HUDEP-2 (cell line): ENCODE results near the gene TRDN.
"Not testable (repeated sequence)": the region's sequence is repeated elsewhere in the genome, so short reads cannot be mapped to it uniquely, and the experiment has no call there.

Source experiments
- DNase-seq, 76 experiments: peaks; one replicate each; lab custom pipeline; 2025; ENCODE audit not compliant: unreplicated experiment in 76 of 76; lab: John Stamatoyannopoulos, UW

TRDN gene

DNA sequence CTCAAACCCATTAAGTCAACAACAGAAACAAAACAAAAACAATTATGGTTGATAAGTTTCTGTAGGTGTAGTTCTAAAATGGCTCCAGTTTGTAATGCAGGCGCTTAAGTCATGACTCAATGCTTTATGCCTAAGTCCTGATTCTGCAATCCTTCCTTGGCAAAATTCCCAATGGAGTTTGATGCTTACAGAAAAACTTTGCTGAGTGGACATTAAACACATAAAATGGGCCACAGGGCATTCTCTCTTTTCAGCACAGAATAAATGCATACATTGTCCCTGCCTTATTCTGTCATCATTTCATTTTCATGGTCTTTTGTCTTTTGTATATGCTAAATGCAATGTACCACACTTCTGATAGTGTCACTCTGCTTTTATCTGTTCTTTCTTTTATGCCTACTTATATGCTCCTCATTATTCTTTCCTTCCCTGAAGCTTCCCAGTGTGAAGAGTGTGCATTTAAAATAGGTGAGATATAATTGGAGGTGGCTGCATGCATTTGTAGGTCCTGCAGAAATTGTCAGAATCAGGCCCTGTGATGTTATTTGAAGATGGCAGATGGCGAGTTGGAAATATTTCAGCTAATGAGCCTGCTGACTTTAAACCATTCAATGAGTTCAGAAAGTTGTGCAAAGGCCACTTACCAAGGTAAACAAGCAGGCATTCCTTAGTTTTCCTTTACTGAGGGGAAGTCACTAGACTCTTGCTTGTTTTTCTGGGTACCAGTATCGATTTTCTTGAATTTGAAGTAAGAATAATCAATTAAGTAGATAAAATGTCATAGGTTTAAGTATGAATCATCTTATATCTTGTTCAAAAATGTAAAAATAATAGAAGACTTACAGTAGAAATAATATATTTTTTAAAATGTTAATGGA, 313.1 kb downstream of the TRDN start:
- no peak for DNase-seq

- no peak for DNase-seq
Measured at GRCh38 chr6:123321020-123321419, 315.7 kb downstream of the TRDN start.

DNA sequence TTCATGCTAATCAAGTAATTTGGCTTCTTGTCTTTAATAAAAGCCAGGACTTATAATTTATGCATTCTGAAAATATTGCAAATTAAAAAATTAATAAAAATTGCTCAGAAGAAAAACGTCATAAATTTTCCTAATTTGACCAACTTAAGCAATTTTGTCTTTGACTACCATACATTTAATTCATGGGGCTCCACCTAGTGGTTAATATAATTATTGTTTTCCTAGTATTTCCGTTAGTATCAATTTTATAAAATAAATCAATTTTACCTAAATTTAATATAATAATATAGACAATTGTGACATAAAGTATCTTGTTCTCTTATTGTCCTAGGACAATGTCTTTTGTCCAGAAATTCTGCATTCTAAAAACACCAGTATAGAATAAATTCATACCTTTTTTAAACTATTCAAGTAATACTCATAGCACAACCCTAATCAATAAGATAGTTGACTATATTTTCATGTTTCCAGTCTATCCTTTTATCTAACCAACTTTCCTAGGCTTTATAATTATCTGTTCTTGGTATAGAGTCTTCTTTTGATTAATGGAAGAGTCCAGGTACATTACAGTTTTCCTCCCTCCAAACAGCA, 319.9 kb downstream of the TRDN start:
- DNase-seq: peak in 11 of 76 experiments; percentile 3 to 44 (median 7)

- DNase-seq: not testable (repeated sequence)
Measured at GRCh38 chr6:123314459-123314858, 322.3 kb downstream of the TRDN start.

GRCh38 chr6:123309130-123309529, 327.6 kb downstream of the TRDN start:
- DNase-seq: no peak

DNA sequence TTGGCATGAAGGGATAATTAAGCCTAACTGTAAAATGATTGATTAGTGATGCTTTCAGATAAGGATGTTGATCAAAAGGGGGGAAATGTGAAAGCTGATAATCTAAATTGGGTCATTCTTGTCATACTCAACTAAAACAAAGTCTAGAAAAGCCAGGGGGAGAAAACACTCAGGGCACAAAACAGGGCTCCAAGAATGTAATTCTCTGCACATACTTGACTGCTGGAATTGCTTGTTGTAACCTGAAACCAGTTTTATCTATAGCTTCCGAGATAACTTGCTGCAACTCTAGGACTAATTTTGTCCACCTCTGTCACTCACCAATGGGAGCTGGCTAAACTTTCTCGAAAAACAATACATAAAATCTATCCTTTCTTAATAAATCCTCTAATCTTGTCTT, 330.4 kb downstream of the TRDN start:
- DNase-seq: no peak

DNA sequence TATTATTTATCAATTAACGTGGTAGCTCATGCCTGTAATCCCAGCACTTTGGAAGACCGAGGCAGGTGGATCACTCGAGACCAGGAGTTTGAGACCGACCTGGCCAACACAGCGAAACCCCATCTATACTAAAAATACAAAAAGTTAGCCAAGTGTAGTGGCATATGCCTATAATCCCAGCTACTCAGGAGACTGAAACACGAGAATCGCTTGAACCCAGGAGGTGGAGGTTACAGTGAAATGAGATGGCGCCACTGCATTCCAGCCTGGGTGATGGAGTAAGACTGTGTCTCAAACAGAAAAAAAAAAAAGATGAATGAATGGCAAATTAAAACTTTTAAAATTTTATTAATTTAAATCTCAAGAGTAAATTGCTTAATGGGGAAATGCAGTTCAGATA, 341.1 kb downstream of the TRDN start:
- no peak for DNase-seq

DNA sequence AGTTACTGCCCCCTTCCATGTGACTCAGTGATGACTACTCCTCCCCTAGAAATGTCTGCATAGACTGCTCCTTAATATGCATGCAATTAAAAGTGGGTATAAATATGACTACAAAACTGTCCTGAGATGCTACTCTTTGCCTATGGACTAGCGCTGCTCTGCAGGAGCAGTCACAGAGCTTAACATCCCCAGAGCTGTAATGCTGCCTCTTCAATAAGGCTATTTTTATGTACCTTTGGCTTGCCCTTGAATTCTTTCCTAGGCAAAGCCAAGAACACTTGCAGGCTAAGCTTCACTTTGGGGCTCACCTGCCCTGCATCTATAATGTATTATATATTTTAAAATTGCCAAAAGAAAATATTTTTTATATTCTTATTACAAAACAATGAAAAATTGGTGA, 341.6 kb downstream of the TRDN start:
- no peak for DNase-seq

DNA sequence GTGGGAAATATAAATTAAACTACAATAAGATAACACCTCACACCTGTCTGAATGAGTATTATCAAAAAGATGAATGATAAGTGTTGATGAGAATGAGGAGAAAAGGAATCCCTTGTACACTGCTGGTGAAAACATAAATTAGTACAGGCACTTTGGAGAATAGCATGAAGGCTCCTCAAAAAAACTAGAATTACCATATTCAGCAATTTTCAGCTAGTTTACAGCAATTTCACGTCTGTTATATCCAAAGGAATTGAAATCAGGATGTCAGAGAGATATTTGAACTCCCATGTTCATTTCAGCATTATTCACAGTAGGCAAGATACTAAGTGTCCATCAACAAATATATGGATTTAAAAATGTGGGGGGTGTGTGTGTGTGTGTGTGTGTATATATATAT, 348.1 kb downstream of the TRDN start:
- DNase-seq: no peak

- peak in 50 of 76 experiments; percentile 1 to 92 (median 54) for DNase-seq
Measured at GRCh38 chr6:123276546-123276980, 360.2 kb downstream of the TRDN start.

DNA sequence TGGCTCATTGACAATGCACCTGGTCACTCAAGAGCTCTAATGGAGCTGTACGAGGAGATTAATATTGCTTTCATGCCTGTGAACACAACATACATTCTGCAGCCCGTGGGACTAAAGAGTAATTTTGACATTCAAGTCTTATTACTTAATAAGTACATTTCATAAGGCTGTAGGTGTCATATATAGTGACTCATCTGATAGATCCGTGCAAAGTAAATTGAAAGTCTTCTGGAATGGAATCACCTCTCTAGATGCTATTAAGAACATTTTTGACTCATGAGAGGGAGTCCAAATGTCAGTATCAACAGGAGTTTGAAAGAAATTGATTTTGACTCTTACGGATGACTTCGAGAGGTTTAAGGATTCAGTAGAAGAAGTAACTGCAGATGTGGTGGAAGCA, 372.8 kb downstream of the TRDN start:
- DNase-seq: no peak

GRCh38 chr6:123240626-123241025, 396.1 kb downstream of the TRDN start:
- no peak for DNase-seq

- DNase-seq: no peak
Measured at GRCh38 chr6:123233336-123233735, 403.4 kb downstream of the TRDN start.

- not testable (repeated sequence) for DNase-seq
Measured at GRCh38 chr6:123227789-123228188, 409.0 kb downstream of the TRDN start.

DNA sequence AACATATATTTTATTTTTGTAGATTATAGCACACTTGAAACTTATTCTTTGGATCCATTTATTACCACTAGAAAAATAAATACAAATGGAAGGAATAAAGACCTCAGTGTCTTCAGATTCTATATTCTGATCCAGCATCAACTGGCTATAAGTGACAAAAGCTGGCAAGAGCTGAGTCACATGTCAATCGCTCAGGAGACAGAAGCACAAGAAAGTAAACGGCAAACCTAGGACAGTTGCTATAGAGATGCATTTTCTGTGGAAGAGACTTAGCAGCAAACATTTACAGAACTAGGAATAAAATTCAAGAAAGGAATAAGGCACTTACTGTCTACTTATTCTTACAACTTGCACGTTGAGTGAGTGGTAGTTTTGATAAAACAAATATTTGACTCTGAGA, 410.4 kb downstream of the TRDN start:
- DNase-seq: no peak

DNA sequence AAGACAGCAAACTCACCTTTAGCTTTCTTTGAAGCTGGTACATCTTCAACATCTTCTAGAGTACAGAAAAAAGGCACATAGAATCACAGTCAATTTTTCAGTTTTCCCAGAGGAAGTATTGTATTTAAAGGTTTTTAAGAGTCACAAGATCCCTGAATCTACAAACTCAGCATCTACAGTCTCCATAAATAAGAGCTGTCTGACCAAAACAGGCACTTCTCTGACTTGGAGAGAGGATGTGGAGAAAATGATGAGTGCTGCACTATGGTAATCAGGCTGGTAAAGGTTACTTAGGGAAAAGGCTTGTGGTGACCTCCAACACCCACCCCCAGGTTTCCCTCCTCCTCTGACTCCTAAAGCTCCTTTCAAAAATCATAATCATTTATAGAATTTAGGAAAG, 412.7 kb downstream of the TRDN start:
- no peak for DNase-seq

DNA sequence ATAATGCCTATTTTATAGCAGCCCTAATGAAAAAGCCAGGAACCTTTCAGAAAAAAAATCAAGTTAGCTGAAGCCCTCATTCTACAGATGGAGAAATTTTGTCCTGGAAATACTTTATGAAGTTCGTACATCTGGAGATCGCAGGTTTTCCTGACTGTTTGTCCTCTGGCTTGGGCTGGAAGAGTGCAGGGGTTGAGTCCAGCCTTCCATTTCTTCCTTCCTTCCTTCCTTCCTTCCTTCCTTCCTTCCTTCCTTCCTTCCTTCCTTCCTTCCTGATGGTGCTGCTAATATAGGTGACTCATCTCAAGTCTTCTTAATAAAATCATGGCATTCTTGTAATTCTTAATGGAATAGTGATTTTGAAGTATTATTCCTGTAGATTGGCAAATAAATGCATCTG, 413.3 kb downstream of the TRDN start:
- DNase-seq: no peak

GRCh38 chr6:123215211-123215610, 421.5 kb downstream of the TRDN start:
- no peak for DNase-seq

GRCh38 chr6:123214433-123214832, 422.3 kb downstream of the TRDN start:
- no peak for DNase-seq

- DNase-seq: no peak
Measured at GRCh38 chr6:123213921-123214320, 422.8 kb downstream of the TRDN start.

DNA sequence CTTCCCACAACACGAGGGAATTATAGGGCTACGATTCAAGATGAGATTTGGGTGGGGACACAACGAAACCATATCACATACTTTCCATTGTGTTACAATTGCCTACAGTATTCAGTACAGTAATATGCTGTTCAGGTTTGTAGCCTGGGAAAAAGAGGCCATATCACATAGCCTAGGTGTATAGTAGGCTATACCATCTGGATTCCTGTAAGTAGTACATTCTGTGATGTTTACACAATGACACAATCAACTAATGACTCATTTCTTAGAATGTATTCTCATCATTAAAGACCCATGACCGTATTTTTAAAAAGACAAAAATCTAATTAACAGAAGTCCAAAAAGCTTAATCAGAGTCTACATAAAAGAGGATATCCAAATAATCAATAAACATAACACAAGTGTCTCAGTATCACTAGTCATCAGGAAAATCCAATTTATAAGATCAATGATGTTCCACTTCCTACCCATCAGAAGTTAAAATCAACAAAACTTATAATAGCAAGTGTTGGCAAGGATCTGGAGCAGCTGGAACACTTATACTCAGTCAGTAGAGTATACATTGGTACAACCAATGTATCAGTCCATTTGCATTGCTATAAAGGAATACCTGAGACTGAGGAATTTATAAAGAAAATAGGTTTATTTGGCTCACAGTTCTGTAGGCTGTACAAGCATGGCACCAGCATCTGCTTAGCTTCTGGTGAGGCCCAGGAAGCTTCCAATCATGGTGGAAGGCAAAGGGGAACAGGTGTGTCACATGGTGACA, 424.8 kb downstream of the TRDN start:
- no peak for DNase-seq
